Heart left ventricle (tissue), 16 donors: ENCODE data around the gene NCKIPSD. TPM values are rescaled to one million over a fixed set of nuclear protein-coding genes. Genes with fewer than 3 reads are reported as not detected.

Source experiments
- ATAC-seq, 4 donors: fragments of 200-7000 bp; cut with Tn5 transposase; one replicate each; pipeline ENCODE4 v1.9.1; 2020 to 2022; ENCODE audit warnings: moderate library complexity in 4 of 4, mild to moderate bottlenecking in 3 of 4, moderate number of reproducible peaks in 1 of 4
- DNase-seq, 5 donors: peaks; one replicate each; pipeline ENCODE4 v3.0.0-alpha.2; 2020
- H3K27ac ChIP-seq, 12 donors: fragments of 200-600 bp; sonication (generic) in 4 of 12; one replicate each; pipeline versions ENCODE4 v1.5.0 to v1.8.0; 2016 to 2022; ENCODE audit warnings: mild to moderate bottlenecking in 2 of 12
- H3K27me3 ChIP-seq, 9 donors: fragments of 200-600 bp; sonication (generic) in 2 of 9; one replicate each; pipeline versions ENCODE4 v1.5.1 to v1.8.0; 2016 to 2022; ENCODE audit warnings: mild to moderate bottlenecking in 3 of 9
- H3K36me3 ChIP-seq, 9 donors: fragments of 200-600 bp; sonication (generic) in 2 of 9; one replicate each; pipeline versions ENCODE4 v1.5.0 to v1.8.0; 2018 to 2022; ENCODE audit warnings: mild to moderate bottlenecking in 2 of 9
- H3K4me1 ChIP-seq, 12 donors: fragments of 200-600 bp; sonication (generic) in 4 of 12; one replicate each; pipeline versions ENCODE4 v1.5.0 to v1.8.0; 2016 to 2022; ENCODE audit warnings: mild to moderate bottlenecking in 3 of 12
- H3K4me3 ChIP-seq, 12 donors: fragments of 200-600 bp; sonication (generic) in 4 of 12; one replicate each; pipeline versions ENCODE4 v1.5.0 to v1.8.0; 2017 to 2022; ENCODE audit warnings: mild to moderate bottlenecking in 9 of 12, moderate library complexity in 4 of 12
- H3K9me3 ChIP-seq, 12 donors: fragments of 200-600 bp; sonication (generic) in 4 of 12; one replicate each; pipeline versions ENCODE4 v1.5.0 to v1.8.0; 2016 to 2022; ENCODE audit warnings: mild to moderate bottlenecking in 1 of 12
- CTCF ChIP-seq, 12 donors: fragments of 200-600 bp; sonication (generic) in 4 of 12; IDR thresholded peaks; one replicate each; pipeline versions ENCODE4 v1.5.0 to v1.8.0; 2018 to 2022; ENCODE audit warnings: antibody characterized with exemption in 12 of 12, mild to moderate bottlenecking in 5 of 12
- POLR2A ChIP-seq, 2 donors: fragments of 450-650 bp; IDR thresholded peaks; one replicate each; pipeline ENCODE4 v1.6.1; 2017; ENCODE audit warnings: antibody characterized with exemption in 2 of 2, mild to moderate bottlenecking in 2 of 2, moderate library complexity in 2 of 2
- WGBS, 4 donors: extraction: QIAGEN DNeasy Blood & Tissue Kit in 2 of 4; methylation state at CpG; one replicate each; pipeline versions ENCODE4 v1.1.5 to v1.1.7; 2013 to 2018; 5-methylcytosine and 5-hydroxymethylcytosine counted together
- intact Hi-C, 10 donors: fragments of 100-400 bp; cut with DNase I; formaldehyde crosslinking; loops; one replicate each; pipeline versions ENCODE4 v1.11.1 to v1.14.2; 2022
- polyA plus RNA-seq, 2 donors: library from polyadenylated mRNA; stranded (reverse); fragments of 200-250 nt; gene quantifications; one replicate each; pipeline ENCODE4 v1.2.3, GENCODE V29; 2013
- total RNA-seq, 9 donors: library from RNA; depleted of rRNA in 2 of 9; stranded (reverse); fragments of >200 nt in 2 of 9; fragmentation: NEBNext Ultra II Directional in 3 of 9; extraction: Animal tissue kit (Norgen Biotek cat#: 25700) in 3 of 9; gene quantifications; one replicate each; pipeline versions ENCODE4 v1.1.0 to v1.2.4, GENCODE V29; 2016 to 2023
- donor health status: ischemic (EF 13 %, LVEDD 7.1; RV severe dilation, severe dysfunction).
- donor health status: healthy with polysubstance abuse.
- donor health status: DM: no; HTN: yes; CAD: no.
- donor health status: DM: no; HTN: no; CAD: no.
- donor health status: ischemic (EF 25% LVEDD 6.9; RV normal size, moderate dysfunction).
- donor health status: ischemic (EF 25% LVEDD 5.7; RV mildly dilated, moderate dysfunction).
- donor health status: healthy.
- donor health status: DM: yes; HTN: yes; CAD: no.
- donor health status: ischemic (EF 35%, LVEDD 5.7; RV mildly dilated, moderate dysfunction).
- donor health status: nonischemic (EF 11% LVEDD 7.7; RV severe dilation, severe dysfunction).
- donor health status: DM: yes; HTN: yes; CAD: no.
- donor health status: PGD.
- donor health status: ischemic (EF 29% LVEDD 5.4; RV normal size, mild dysfunction).
- donor health status: nonischemic (EF 23%, LVEDD 6.1; RV moderate dilation, normal function).

The NCKIPSD gene
- total and polyA plus RNA-seq, 11 donors = 9.8 to 47.6 (median 14.7) TPM

GRCh38 chr3:48641396-48641795, 44.3 kb downstream of the NCKIPSD start:
- 96 to 100% (median 97%) methylated on average over 1 to 3 of the region's 3 CpGs for WGBS, 4 donors
- intact Hi-C loops = no loop called here
- ATAC-seq = no peak
- no peaks in the 10 kb centered on the region for H3K36me3 ChIP-seq
- TF ChIP-seq CTCF (IDR thresholded peaks at IDR 0.05) (no peak), POLR2A (IDR thresholded peaks at IDR 0.05) (no peak)
- no peak for DNase-seq
- peaks cover 0 to 7% (median 4%) of the 10 kb centered on the region in 12 donors for H3K4me1 ChIP-seq
- H3K4me3 ChIP-seq = no peak overlapping the region
- no peaks in the 10 kb centered on the region for H3K9me3 ChIP-seq
- no peak overlapping the region for H3K27ac ChIP-seq
- H3K27me3 ChIP-seq = no peaks in the 10 kb centered on the region

- no peak for ATAC-seq
- TF ChIP-seq CTCF (IDR thresholded peaks at IDR 0.05) (no peak), POLR2A (IDR thresholded peaks at IDR 0.05) (no peak)
- Histone ChIP-seq H3K4me1 (peaks cover 0 to 15% (median 10%) of the 10 kb centered on the region in 12 donors), H3K36me3 (no peaks in the 10 kb centered on the region), H3K27me3 (no peaks in the 10 kb centered on the region), H3K9me3 (no peaks in the 10 kb centered on the region), H3K4me3 (no peak overlapping the region), H3K27ac (no peak overlapping the region)
- 85 to 93% (median 92%) methylated on average over 14 to 38 of the region's 38 CpGs for WGBS, 4 donors
- intact Hi-C loops = loop anchor here in 1 of 10 donors (10.0 kb wide), 1 partner anchor 175 kb away; a partner anchor contains a TSS
- DNase-seq = no peak
These were observed 45.6 kb downstream of the NCKIPSD start for GRCh38 chr3:48639944-48640606.

- intact Hi-C loops = loop anchor here in 1 of 10 donors (10.0 kb wide), 1 partner anchor 173 kb away; a partner anchor contains a TSS
- peaks cover 0 to 28% (median 19%) of the 10 kb centered on the region in 12 donors for H3K4me1 ChIP-seq
- DNase-seq = no peak
- 64 to 72% (median 66%) methylated on average over 6 of the region's 6 CpGs for WGBS, 4 donors
- ATAC-seq = no peak
- H3K36me3 ChIP-seq = peaks cover 0 to 14% (median 6%) of the 10 kb centered on the region in 9 donors
- TF ChIP-seq CTCF (IDR thresholded peaks at IDR 0.05) = no peak
- TF ChIP-seq POLR2A (IDR thresholded peaks at IDR 0.05) = no peak
- H3K4me3 ChIP-seq = no peak overlapping the region
- no peak overlapping the region for H3K27ac ChIP-seq
- no peaks in the 10 kb centered on the region for H3K27me3 ChIP-seq
- no peaks in the 10 kb centered on the region for H3K9me3 ChIP-seq
These were observed 48.4 kb downstream of the NCKIPSD start for GRCh38 chr3:48637305-48637704.

GRCh38 chr3:48636149-48636655, 49.5 kb downstream of the NCKIPSD start:
- Histone ChIP-seq H3K4me3 (peak overlapping the region; percentile 60 to 96 (median 86)), H3K4me1 (peaks cover 0 to 28% (median 19%) of the 10 kb centered on the region in 12 donors), H3K9me3 (no peaks in the 10 kb centered on the region), H3K36me3 (peaks cover 0 to 25% (median 9%) of the 10 kb centered on the region in 9 donors), H3K27me3 (no peaks in the 10 kb centered on the region), H3K27ac (peak overlapping the region; percentile 28 to 90 (median 86))
- intact Hi-C loops = loop anchor here in 1 of 10 donors (10.0 kb wide), 1 partner anchor 171 kb away; a partner anchor contains a TSS
- TF ChIP-seq POLR2A (IDR thresholded peaks at IDR 0.05) (no peak), CTCF (IDR thresholded peaks at IDR 0.05) (no peak)
- ATAC-seq = no peak
- 14 to 19% (median 17%) methylated on average over 8 to 10 of the region's 10 CpGs for WGBS, 4 donors
- no peak for DNase-seq
